Renal cortex interstitium (tissue), 11 donors: ENCODE measurements around the gene PARS2. TPM values are rescaled to one million over a fixed set of nuclear protein-coding genes. Genes with fewer than 3 reads are reported as not detected.

Experiments
- DNase-seq, 11 donors: peaks; one replicate each; pipeline ENCODE4 v3.0.0-alpha.2; 2013; ENCODE audit warnings: low read depth in 9 of 11, low spot score in 4 of 11; ENCODE audit errors: extremely low read depth in 1 of 11
- polyA plus RNA-seq, 3 donors: library from polyadenylated mRNA; unstranded; fragments of 120-200 nt; gene quantifications; one replicate each; pipeline ENCODE4 v1.2.1, GENCODE V29; 2013; ENCODE audit not compliant: insufficient read length in 3 of 3

The PARS2 gene
- polyA plus RNA-seq, 3 donors, result 9.0 to 11.4 (median 9.5) TPM

DNA sequence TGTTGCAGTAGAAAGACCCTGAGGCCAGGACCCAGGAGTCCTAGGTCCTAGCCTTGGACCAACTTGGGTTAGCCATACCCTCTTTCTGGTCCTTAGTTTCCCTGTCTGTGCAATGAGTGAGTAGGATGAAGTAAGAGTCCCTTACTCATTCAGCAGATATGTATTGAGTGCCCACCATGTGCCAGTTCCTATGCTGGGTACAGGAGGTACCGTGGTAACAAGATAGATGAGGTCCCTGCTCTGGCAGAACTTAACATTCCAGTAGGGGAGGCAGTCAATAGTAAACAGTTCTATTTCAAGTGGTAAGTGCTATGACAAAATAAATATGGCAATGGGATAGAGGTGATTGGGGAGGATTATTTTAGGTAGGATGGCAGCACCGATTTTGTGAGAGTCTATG lies 18.3 kb upstream of the PARS2 start:
- DNase-seq, result no peak

DNA sequence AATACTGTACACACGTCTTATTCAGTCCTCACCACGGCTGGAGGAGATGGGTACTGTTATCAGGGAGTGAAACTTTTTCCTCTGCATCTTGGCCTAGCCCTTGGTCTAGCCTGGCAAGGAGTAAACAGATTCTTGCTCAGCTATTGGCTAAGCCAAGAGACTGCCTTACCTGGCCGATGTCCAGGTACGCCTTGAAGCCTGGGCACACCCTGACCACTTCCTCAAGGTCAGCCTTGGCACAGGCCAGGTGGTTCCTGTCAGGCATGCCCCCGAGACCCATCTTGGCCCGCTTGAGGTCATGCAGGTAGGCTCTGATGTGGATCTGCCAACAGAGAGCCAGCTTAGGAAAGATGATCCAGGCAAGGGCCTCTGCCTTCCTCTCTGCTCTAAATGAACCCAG lies 17.8 kb upstream of the PARS2 start:
- no peak for DNase-seq

GRCh38 chr1:54781023-54781723 lies 16.9 kb upstream of the PARS2 start:
- no peak for DNase-seq

GRCh38 chr1:54777431-54777830 lies 13.1 kb upstream of the PARS2 start:
- no peak for DNase-seq

DNA sequence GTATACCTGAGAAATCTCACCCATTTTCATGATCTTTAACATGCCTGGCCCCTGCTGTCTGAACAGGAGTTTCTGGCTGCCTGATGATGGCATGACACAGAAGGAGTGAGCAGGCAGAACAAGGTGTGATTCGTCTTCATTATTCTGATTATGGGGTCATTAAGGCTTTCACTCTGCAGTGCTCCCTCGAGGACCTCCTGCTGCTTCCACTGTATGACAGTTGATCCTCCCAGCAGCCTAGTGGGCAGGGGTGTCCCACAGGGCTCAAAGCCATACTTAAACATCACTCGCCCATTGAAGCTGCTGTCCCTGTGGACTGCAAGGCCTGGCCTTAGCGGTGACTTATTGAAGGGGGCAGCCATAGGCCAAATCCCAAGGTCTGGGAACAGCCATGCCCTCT lies 12.7 kb upstream of the PARS2 start:
- DNase-seq, result no peak

DNA sequence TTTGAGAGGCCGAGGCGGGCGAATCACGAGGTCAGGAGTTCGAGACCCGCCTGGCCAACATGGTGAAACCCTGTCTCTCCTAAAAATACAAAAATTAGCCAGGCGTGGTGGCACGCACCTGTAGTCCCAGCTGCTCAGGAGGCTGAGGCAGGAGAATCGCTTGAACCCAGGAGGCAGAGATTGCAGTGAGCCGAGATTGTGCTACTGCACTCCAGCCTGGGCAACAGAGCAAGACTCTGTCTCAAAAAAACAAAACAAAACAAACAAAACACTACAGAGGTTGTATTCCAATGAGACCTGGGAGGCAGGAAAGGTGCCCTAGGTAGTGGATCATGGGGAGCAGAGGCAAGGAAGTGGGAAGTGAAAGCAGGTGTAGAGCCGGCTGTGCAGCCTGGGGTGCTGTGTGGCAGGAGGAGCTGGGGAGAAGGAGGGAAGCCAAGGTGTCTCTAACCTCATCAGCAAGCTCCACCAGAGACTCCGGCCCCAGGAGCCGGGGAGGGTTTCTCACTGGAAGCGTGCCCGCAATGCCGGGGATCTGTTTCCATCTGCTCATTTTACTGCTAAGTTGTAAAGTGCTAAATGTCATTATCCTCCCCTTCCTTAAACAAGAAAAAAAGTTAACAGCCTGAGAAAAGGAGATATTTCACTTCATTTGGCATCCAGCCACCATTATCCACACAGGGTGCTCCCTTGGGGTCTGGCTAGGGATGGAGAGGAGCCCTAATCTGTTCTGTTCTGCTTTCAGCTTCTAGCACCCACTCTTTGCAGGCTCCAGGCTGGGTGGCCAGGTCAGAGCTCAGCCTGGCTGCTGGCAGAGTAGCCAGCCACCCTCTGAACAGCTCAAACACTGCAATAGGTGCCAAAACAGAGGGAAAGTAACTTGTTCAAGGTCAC lies 11.8 kb upstream of the PARS2 start:
- DNase-seq, result peak in 1 of 11 donors; percentile 38

- no peak for DNase-seq
Observed at GRCh38 chr1:54774820-54775498, 10.6 kb upstream of the PARS2 start.

DNA sequence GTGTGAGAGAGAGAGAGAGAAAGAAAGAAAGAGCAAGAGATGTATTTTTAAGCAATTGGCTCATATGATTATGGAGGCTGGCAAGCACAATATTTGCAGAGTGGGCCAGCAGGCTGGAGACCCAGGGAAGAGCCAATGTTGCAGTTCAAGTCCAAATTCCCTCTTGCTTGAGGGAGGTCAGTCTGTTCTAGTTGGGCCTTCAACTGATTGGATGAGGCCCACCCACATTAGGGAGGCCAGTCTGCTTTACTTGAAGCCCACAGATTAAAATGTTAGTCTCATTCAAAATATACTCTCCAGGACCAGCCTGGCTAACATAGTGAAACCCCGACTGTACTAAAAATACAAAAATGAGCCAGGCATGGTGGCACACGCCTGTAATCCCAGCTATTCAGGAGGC lies 8.6 kb upstream of the PARS2 start:
- DNase-seq, result no peak

- no peak for DNase-seq
Observed at GRCh38 chr1:54768093-54768492, 3.8 kb upstream of the PARS2 start.

DNA sequence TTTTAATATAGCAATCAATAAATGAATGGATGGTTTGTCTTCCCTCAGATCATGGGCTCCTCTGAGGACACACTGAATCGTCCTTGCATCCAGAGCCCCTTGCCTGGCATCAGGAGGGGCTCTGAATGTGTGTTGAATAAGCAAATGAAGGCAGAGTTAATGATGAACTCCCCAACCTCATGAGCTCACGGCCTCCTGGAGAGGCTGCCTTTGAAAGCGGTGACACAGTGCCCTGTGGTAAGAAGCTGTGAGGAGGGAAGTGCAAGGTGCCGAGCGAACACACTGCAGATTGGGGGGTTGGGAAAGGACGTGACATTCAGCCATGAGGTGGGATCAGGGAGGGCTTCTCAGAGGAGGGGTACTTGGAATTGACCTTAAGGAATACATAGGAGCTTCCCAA lies 3.2 kb upstream of the PARS2 start:
- DNase-seq, result no peak

GRCh38 chr1:54766726-54767125 lies 2.4 kb upstream of the PARS2 start:
- no peak for DNase-seq

DNA sequence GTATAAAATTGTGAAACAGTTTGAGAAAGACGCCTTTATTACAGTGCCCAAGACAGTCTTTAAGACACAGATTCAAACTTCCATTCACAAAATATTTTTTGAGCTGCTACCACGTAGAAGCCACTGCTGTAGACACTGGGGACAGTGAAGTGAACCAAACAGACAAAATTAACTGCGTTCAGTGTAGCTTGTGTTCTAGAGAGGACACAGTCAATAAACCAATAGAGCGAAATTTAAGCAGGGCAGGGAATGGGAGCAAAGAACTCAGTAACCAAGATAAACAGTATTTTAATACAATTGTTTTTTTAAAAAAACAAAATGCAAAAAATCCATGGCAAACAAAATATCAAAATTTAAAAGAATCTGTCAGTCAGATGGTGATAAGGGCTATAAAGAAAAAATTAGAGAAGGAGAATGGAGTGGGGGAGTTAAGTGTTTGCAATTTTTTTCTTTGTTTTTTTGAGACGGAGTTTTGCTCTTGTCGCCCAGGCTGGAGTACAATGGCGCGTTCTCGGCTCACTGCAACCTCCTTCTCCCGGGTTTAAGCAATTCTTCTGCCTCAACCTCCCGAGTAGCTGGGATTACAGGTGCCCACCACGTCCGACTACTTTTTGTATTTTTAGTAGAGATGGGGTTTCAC lies 719 bp upstream of the PARS2 start:
- no peak for DNase-seq

- peak in 1 of 11 donors; percentile 20 for DNase-seq
Observed at GRCh38 chr1:54763816-54764132, 549 bp downstream of the PARS2 start.

GRCh38 chr1:54758678-54759348 lies 5.5 kb downstream of the PARS2 start:
- DNase-seq, result no peak

- DNase-seq, result no peak
Observed at GRCh38 chr1:54757833-54758232, 6.5 kb downstream of the PARS2 start.

- DNase-seq, result no peak
Observed at GRCh38 chr1:54754486-54755285, 9.6 kb downstream of the PARS2 start.

- no peak for DNase-seq
Observed at GRCh38 chr1:54754045-54754444, 10.3 kb downstream of the PARS2 start.

- no peak for DNase-seq
Observed at GRCh38 chr1:54751426-54751825, 12.9 kb downstream of the PARS2 start.
